Nephron progenitor cell (in vitro differentiated cells): Measurements from ENCODE around the gene TEX38.

Experiments used
- DNase-seq: peaks from one replicate; pipeline ENCODE4 v3.0.0; 2021
- H3K27ac Mint-ChIP-seq: 2 replicates; pipeline ENCODE4 v1.8.0; 2021; ENCODE audit warnings: mild to moderate bottlenecking, moderate library complexity, mixed read lengths
- H3K27me3 Mint-ChIP-seq: 2 replicates; pipeline ENCODE4 v1.8.0; 2021; ENCODE audit warnings: mild to moderate bottlenecking, low read depth, mixed read lengths; ENCODE audit not compliant: poor library complexity
- H3K36me3 Mint-ChIP-seq: 2 replicates; pipeline ENCODE4 v1.8.0; 2021; ENCODE audit warnings: low read depth, mixed read lengths
- H3K4me1 Mint-ChIP-seq: 2 replicates; pipeline ENCODE4 v1.8.0; 2021; ENCODE audit warnings: mixed read lengths
- H3K4me3 Mint-ChIP-seq: 2 replicates; pipeline ENCODE4 v1.8.0; 2021; ENCODE audit warnings: mild to moderate bottlenecking, moderate library complexity, mixed read lengths
- H3K9me3 Mint-ChIP-seq: 2 replicates; pipeline ENCODE4 v1.8.0; 2021; ENCODE audit warnings: mild to moderate bottlenecking, moderate library complexity, mixed read lengths
- TF ChIP-seq, protein P1 (sequence below): fragments of 200-600 bp; sonication (generic); IDR thresholded peaks from 2 replicates; pipeline ENCODE4 v1.5.0; 2021; ENCODE audit warnings: antibody characterized with exemption

TEX38 gene

DNA sequence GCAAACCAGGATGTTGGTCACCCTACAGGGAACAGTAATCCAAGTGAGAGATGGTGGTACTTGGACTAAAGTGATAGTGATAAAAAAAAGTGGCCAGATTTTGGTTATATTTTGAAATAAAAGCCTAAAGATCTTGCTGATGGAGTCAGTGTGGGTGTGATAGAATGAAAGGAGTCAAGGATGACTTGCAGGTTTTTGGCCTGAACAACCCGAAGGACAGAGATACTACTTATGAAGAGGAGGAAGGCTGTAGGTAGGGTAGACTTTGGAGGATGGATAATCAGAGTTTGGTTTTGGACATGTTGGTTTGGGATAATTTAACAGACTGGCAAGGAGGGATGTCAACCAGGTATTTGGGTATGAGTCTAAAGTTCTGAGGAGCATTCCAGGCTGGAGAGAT is 1.5 kb upstream of the TEX38 start:
- TF ChIP-seq, protein P1, sequence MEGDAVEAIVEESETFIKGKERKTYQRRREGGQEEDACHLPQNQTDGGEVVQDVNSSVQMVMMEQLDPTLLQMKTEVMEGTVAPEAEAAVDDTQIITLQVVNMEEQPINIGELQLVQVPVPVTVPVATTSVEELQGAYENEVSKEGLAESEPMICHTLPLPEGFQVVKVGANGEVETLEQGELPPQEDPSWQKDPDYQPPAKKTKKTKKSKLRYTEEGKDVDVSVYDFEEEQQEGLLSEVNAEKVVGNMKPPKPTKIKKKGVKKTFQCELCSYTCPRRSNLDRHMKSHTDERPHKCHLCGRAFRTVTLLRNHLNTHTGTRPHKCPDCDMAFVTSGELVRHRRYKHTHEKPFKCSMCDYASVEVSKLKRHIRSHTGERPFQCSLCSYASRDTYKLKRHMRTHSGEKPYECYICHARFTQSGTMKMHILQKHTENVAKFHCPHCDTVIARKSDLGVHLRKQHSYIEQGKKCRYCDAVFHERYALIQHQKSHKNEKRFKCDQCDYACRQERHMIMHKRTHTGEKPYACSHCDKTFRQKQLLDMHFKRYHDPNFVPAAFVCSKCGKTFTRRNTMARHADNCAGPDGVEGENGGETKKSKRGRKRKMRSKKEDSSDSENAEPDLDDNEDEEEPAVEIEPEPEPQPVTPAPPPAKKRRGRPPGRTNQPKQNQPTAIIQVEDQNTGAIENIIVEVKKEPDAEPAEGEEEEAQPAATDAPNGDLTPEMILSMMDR = no peak
- peaks cover 17% of the 10 kb centered on the region for H3K4me1 Mint-ChIP-seq
- H3K9me3 Mint-ChIP-seq = no peaks in the 10 kb centered on the region
- no peaks in the 10 kb centered on the region for H3K27me3 Mint-ChIP-seq
- peaks cover under 1% of the 10 kb centered on the region for H3K36me3 Mint-ChIP-seq
- no peak overlapping the region for H3K27ac Mint-ChIP-seq
- no peak overlapping the region for H3K4me3 Mint-ChIP-seq
- DNase-seq = no peak

DNA sequence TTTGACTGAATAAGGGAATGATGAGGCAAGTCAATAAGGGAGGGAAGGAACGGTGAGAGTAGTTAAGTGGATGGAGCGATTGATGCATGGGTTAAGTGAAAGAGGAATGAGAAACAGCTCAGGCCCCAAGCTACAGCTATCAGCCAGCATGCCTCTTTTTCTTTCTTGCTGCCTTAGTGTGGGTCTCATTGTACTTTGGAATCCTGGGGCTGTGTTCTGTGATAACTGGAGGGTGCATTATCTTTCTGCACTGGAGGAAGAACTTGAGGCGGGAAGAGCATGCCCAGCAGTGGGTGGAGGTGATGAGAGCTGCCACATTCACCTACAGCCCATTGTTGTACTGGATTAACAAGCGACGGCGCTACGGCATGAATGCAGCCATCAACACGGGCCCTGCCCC is 1.0 kb downstream of the TEX38 start:
- Mint-ChIP-seq H3K4me1 (peaks cover under 1% of the 10 kb centered on the region), H3K27ac (no peak overlapping the region), H3K27me3 (no peaks in the 10 kb centered on the region), H3K4me3 (no peak overlapping the region), H3K9me3 (no peaks in the 10 kb centered on the region), H3K36me3 (peaks cover 11% of the 10 kb centered on the region)
- TF ChIP-seq, protein P1 = no peak
- no peak for DNase-seq

DNA sequence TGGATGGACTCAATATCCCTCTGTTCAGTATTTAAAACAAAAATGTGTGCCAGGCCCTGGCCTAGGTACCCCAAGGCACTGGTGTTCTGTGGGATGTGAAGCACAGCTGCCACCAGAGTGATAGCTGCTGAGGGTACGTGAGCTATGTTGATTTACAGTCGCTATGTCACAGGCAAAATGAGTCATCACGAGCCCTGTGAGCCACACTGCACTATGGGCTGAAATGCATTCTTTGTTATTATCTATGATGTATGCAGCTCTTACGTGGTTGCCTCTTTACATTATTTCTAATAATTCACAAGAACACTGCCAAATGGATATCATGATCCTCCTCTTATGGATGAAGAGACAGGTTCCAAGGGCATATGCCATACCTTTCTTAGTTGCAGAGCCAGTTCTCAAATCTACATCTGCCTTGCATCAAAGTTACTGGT is 2.1 kb downstream of the TEX38 start:
- Mint-ChIP-seq H3K27ac (no peak overlapping the region), H3K27me3 (no peaks in the 10 kb centered on the region), H3K36me3 (peaks cover 21% of the 10 kb centered on the region), H3K9me3 (no peaks in the 10 kb centered on the region), H3K4me3 (no peak overlapping the region), H3K4me1 (no peaks in the 10 kb centered on the region)
- TF ChIP-seq, protein P1 = no peak
- no peak for DNase-seq

DNA sequence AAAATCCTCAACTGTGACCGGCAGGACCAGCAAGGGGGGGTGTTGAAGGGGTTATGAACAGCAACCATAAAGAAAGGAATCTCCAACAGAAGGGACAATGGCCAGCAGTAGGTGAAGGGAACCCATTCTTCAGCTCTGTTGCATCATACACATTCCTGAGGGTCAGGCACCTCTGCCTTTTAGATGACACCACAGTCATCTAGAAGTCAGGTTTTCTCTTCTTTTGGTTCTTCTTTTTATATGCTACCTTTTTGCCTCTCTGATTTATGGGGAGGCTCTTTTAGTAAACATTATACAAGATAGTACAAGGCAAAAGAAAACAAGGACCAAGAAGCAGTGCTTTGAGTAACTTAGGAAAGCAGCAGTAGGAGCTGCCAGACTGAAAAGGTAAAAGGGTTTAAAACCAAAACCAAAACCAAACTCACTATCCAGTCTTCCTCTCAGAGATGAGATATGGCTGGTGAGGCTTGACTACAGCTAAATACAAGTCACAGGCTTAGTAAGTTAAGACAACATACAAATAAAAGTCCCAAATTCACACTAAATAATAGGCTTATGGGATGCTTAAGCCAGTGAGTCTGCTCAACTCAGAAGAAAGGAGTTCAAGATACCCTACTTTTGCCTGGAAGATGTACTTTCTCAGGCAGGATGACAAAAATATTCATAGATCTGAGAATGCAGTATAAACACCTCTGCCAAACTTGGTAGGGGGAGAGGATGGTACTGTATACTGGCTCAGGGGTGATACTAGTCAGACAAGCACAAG is 4.1 kb downstream of the TEX38 start:
- TF ChIP-seq, protein P1 = no peak
- H3K36me3 Mint-ChIP-seq = peaks cover 37% of the 10 kb centered on the region
- H3K9me3 Mint-ChIP-seq = no peaks in the 10 kb centered on the region
- H3K4me3 Mint-ChIP-seq = no peak overlapping the region
- no peak for DNase-seq
- H3K4me1 Mint-ChIP-seq = no peaks in the 10 kb centered on the region
- no peaks in the 10 kb centered on the region for H3K27me3 Mint-ChIP-seq
- no peak overlapping the region for H3K27ac Mint-ChIP-seq

DNA sequence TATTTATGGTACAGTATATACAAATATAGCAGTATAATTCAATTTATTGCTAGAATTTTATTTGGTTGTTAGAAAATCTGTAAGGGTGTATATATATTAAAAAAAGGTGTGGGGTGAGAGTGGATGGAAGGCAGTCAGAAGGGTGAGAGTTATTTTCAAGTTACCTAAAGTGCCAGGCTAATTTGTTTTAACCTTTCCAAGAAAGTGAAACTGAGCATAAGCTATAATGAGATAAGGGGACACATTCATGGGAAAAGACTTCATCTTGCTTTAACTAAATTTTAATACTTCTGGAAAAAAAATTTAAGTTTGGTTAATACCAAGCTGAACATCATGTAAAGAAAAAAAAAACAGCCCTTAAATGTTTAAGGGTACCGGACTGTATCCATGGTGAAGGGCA is 4.9 kb downstream of the TEX38 start:
- H3K9me3 Mint-ChIP-seq = no peaks in the 10 kb centered on the region
- no peak overlapping the region for H3K4me3 Mint-ChIP-seq
- peaks cover 45% of the 10 kb centered on the region for H3K36me3 Mint-ChIP-seq
- H3K27ac Mint-ChIP-seq = no peak overlapping the region
- no peaks in the 10 kb centered on the region for H3K4me1 Mint-ChIP-seq
- no peak for DNase-seq
- no peaks in the 10 kb centered on the region for H3K27me3 Mint-ChIP-seq
- TF ChIP-seq, protein P1 = no peak

DNA sequence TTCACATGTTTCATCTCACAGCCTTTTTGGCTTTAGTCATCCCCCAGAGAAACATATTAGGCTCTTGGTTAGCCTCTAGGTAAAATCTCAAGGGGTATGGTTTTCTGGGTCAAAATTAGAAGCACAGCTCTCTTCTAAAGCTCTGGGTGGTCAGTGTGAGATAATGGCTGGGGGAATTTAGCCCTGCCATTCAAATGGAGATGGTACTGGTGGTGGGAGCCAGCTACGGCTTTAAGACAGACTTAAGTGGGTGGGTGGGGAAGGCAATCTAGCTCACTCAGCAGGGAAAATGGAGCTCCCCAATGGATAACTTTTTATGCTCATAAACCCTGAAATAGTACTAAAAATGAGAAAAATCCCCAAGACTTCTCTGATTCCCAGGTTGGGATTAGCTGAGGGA is 5.7 kb downstream of the TEX38 start:
- H3K4me1 Mint-ChIP-seq = no peaks in the 10 kb centered on the region
- H3K27ac Mint-ChIP-seq = peak overlapping the region; percentile 55
- H3K9me3 Mint-ChIP-seq = no peaks in the 10 kb centered on the region
- no peaks in the 10 kb centered on the region for H3K27me3 Mint-ChIP-seq
- DNase-seq = no peak
- no peak overlapping the region for H3K4me3 Mint-ChIP-seq
- H3K36me3 Mint-ChIP-seq = peaks cover 53% of the 10 kb centered on the region
- TF ChIP-seq, protein P1 = no peak
